ENCODE results near the gene HOXA5. TPM values are rescaled to one million over a fixed set of nuclear protein-coding genes. Genes with fewer than 3 reads are reported as not detected.

HOXA5 gene
- total and polyA plus RNA-seq, 11 donors = 0.07 to 2.8 (median 0.36) TPM; not detected in 7

GRCh38 chr7:27129729-27130539 lies 13.5 kb downstream of the HOXA5 start:
- Histone ChIP-seq H3K27me3 (peaks cover 19 to 97% (median 88%) of the 10 kb centered on the region in 9 donors), H3K4me3 (peak overlapping the region; percentile 29 to 67 (median 54)), H3K9me3 (no peaks in the 10 kb centered on the region), H3K27ac (peak overlapping the region; percentile 35 to 89 (median 63)), H3K36me3 (no peaks in the 10 kb centered on the region), H3K4me1 (peaks cover 0 to 16% (median 0%) of the 10 kb centered on the region in 12 donors)
- 2 to 11% (median 8%) methylated on average over 18 to 72 of the region's 72 CpGs for WGBS, 4 donors
- DNase-seq (peak in 1 of 5 donors; percentile 65), ATAC-seq (peak in 2 of 4 donors; percentile 24 to 29)
- intact Hi-C loops (cut with DNase I) = loop anchor here in 3 of 10 donors (5.0 kb wide), 2 partner anchors 33 to 268 kb away; partner anchors contain the start of genes SKAP2 (in 2 of the 3) and HOXA1 (in 1 of the 3)
- TF ChIP-seq POLR2A (IDR thresholded peaks at IDR 0.05) = no peak
- TF ChIP-seq, protein P1, sequence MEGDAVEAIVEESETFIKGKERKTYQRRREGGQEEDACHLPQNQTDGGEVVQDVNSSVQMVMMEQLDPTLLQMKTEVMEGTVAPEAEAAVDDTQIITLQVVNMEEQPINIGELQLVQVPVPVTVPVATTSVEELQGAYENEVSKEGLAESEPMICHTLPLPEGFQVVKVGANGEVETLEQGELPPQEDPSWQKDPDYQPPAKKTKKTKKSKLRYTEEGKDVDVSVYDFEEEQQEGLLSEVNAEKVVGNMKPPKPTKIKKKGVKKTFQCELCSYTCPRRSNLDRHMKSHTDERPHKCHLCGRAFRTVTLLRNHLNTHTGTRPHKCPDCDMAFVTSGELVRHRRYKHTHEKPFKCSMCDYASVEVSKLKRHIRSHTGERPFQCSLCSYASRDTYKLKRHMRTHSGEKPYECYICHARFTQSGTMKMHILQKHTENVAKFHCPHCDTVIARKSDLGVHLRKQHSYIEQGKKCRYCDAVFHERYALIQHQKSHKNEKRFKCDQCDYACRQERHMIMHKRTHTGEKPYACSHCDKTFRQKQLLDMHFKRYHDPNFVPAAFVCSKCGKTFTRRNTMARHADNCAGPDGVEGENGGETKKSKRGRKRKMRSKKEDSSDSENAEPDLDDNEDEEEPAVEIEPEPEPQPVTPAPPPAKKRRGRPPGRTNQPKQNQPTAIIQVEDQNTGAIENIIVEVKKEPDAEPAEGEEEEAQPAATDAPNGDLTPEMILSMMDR (IDR thresholded peaks at IDR 0.05) = peak in 3 of 12 donors; percentile 12 to 33 (median 16)

- no peak for DNase-seq
- TF ChIP-seq, protein P1 (IDR thresholded peaks at IDR 0.05) = no peak
- TF ChIP-seq POLR2A (IDR thresholded peaks at IDR 0.05) = no peak
- WGBS, 4 donors = 21 to 26% (median 23%) methylated on average over 28 of the region's 28 CpGs
- H3K4me1 ChIP-seq = peaks cover 0 to 16% (median 0%) of the 10 kb centered on the region in 12 donors
- H3K27ac ChIP-seq = peak overlapping the region in 2 of 12 donors; percentile 83 to 89
- intact Hi-C loops (cut with DNase I) = no loop called here
- H3K36me3 ChIP-seq = no peaks in the 10 kb centered on the region
- ATAC-seq = no peak
- H3K9me3 ChIP-seq = no peaks in the 10 kb centered on the region
- H3K4me3 ChIP-seq = peak overlapping the region in 6 of 12 donors; percentile 41 to 67 (median 56)
- peaks cover 18 to 97% (median 88%) of the 10 kb centered on the region in 9 donors for H3K27me3 ChIP-seq
Observed at GRCh38 chr7:27128776-27129728, 14.4 kb downstream of the HOXA5 start.

DNA sequence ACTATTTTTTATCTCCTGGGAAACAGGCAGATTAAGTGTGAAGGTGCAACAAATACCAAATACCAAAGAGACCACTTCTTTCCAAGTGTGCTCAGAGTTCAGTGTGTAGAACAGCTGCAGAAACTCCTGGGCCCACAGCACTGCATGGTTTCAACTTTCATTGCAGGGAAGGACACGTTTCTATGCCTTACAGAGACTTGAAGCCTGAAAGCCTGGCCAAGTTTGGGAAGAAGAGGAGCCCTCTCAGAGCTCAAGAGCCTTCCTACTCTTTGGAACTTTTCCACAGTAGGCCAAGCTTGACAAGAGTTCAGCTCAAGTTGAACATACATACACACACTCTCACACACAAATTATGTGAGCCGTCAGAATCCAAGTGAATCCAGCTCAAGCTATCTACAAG lies 15.4 kb downstream of the HOXA5 start:
- ATAC-seq (no peak), DNase-seq (no peak)
- peaks cover 24 to 99% (median 89%) of the 10 kb centered on the region in 9 donors for H3K27me3 ChIP-seq
- no peaks in the 10 kb centered on the region for H3K36me3 ChIP-seq
- peak overlapping the region in 1 of 12 donors; percentile 83 for H3K27ac ChIP-seq
- peaks cover 0 to 16% (median 0%) of the 10 kb centered on the region in 12 donors for H3K4me1 ChIP-seq
- no peak overlapping the region for H3K4me3 ChIP-seq
- WGBS, 4 donors = 19 to 44% (median 30%) methylated on average over 2 of the region's 2 CpGs
- no peaks in the 10 kb centered on the region for H3K9me3 ChIP-seq
- TF ChIP-seq, protein P1 (IDR thresholded peaks at IDR 0.05) = no peak
- no peak for TF ChIP-seq POLR2A (IDR thresholded peaks at IDR 0.05)
- intact Hi-C loops (cut with DNase I) = no loop called here

Data from heart left ventricle (tissue), 16 donors.